Tibial nerve (tissue), 4 donors: ENCODE results near the gene QSER1.

Source experiments
- CTCF ChIP-seq, 5 experiments: fragments of 200-600 bp in 3 of 5; fragments of 450-650 bp in 2 of 5; sonication (generic) in 3 of 5; IDR thresholded peaks; one replicate each; pipeline ENCODE4 v1.5.1; 2016 to 2019; ENCODE audit warnings: antibody characterized with exemption in 5 of 5, mild to moderate bottlenecking in 3 of 5, moderate library complexity in 2 of 5
- EP300 ChIP-seq, 2 donors: sonication (generic); formaldehyde crosslinking; IDR thresholded peaks; one replicate each; pipeline ENCODE4 v1.6.1; 2017; ENCODE audit warnings: antibody characterized with exemption in 2 of 2, mild to moderate bottlenecking in 1 of 2

DNA sequence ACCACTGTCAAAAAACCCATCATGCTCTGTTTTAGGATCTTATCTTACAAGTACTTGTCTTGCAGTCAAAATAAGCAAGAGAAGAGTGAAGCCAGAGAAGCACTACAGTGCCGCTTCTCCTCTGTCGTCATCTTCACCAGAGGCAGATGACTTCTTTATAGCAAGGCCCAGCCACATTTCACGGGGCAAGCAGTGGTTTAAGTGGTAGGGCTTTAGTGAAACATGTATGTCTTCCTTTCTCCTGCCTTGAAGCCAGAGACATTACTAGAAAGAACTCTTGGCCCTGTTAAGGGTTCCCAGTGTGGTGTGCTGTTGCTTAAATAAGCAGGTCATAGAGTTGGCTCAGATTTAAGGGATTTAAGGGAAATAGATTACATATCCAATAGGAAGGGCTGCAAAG, 80.2 kb downstream of the QSER1 start:
- TF ChIP-seq CTCF (IDR thresholded peaks at IDR 0.05) (no peak), EP300 (IDR thresholded peaks at IDR 0.05) (no peak)
